GM13976 (cell line): ENCODE data around the gene CPA3.

ENCODE experiments used
- DNase-seq: peaks from one replicate; pipeline ENCODE4 v3.0.0; 2012; ENCODE audit warnings: low spot score
- CTCF ChIP-seq: IDR thresholded peaks from 2 replicates; pipeline ENCODE4 v1.5.1; 2012; ENCODE audit warnings: borderline replicate concordance, mild to moderate bottlenecking; ENCODE audit not compliant: insufficient read depth; ENCODE audit errors: extremely low read depth, missing control alignments, control extremely low read depth
- in situ Hi-C: fragments of 300-500 bp; cut with MboI; formaldehyde crosslinking; loops from one replicate; pipeline ENCODE4 v1.12.0; 2022; ENCODE audit warnings: low sequenced_read_pairs, mixed read lengths, inconsistent platforms; ENCODE audit not compliant: unreplicated experiment

CPA3 gene

GRCh38 chr3:148866261-148866660 is 1.2 kb downstream of the CPA3 start:
- in situ Hi-C loops, result loop anchor here (10.0 to 25.0 kb wide), 2 partner anchors 79 to 396 kb away; no protein-coding TSS in a partner anchor

GRCh38 chr3:148873270-148873927 is 8.3 kb downstream of the CPA3 start:
- in situ Hi-C loops, result loop anchor here (25.0 kb wide), 1 partner anchor 389 kb away; no protein-coding TSS in a partner anchor
- no peak for TF ChIP-seq CTCF
- no peak for DNase-seq

More at GRCh38 chr3:148866261-148866660, 1.2 kb downstream of the CPA3 start:
- no peak for TF ChIP-seq CTCF
- DNase-seq, result no peak

DNA sequence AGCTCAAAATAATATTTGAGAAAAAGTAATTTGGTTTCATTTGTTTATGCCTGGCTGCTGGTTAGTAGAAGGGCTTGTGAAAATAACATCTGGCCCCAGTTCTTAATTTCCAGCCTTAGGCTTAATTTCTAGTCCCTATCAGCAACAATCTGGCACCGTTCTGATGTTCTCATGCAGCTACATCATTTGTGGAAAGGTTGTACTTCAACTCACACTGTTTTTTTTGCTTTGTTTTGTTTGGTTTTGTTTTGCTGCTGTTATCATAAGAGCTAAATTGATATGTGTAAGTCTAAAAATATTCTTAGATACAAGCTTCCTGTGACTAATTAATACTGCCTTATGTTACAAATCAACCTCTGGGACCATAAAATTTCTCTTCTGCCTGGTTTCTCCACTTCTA is 8.9 kb downstream of the CPA3 start:
- in situ Hi-C loops, result loop anchor here (25.0 kb wide), 1 partner anchor 388 kb away; no protein-coding TSS in a partner anchor
- DNase-seq, result no peak
- TF ChIP-seq CTCF, result no peak

GRCh38 chr3:148878095-148878494 is 13.0 kb downstream of the CPA3 start:
- no peak for DNase-seq
- no peak for TF ChIP-seq CTCF
- in situ Hi-C loops, result no loop called here

DNA sequence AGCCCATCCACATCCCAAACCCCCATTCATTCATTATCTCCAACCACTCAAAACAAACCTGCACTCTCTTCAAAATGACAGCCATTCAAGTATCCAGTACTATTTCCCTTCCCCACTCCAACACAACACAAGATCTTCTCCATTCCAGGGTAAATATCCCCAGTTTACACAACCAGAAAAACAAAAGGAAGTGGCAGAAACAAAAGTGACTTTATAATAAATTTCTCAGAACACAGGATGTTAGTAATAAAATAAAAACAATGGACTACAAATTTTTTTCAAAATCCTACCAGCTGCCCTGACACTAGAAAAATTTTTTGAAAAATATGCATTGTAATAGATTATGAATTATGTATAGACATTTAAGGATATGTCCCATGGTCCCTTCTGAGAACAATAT is 14.2 kb downstream of the CPA3 start:
- no peak for TF ChIP-seq CTCF
- in situ Hi-C loops, result no loop called here
- no peak for DNase-seq

GRCh38 chr3:148880681-148881080 is 15.6 kb downstream of the CPA3 start:
- DNase-seq, result no peak

More at GRCh38 chr3:148880681-148881080, 15.6 kb downstream of the CPA3 start:
- no peak for TF ChIP-seq CTCF
- in situ Hi-C loops, result no loop called here
